RKO (cell line): Measurements from ENCODE around the gene HOXD9.

Experiments used
- DNase-seq: peaks from one replicate; pipeline ENCODE4 v3.0.0-alpha.2; 2016; ENCODE audit warnings: low spot score

The HOXD9 gene

DNA sequence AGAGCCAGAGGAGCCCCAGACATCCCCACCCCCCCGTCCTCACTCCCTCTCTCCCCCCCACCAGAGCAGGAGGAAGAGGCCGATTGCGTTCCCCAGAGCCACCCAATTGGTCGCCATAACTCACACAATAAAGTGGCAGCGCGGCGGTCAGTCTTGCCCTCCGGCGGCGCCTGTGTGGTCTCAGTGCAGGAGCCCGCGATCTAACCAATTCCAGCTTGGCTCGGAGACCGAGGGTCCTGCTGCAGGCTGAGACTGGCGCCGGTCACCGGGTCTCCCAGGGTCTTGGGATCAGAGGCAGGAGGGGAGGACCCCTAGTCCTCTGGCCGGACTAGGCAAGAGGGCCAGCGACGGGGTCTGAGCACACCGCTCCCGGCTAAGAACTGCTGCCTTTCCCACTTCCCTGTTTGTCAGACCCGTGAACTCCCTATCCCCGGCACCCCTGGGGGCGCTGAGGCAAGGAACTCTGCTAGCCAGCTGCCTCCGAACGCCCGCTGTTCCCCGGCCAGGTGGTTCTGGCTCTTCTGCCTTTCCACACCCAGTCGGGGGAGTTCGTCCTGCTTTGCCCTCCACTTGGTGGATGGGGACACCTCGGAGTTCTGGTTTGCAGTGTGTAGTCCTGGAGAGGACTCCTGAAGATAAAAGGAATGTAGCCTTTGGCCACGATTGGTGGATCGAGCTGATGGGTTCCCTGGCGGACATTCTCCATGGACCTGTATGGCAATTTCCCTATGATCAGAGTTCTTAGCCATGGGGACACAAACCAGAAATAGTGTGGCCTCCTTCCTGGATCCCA, 24.0 kb upstream of the HOXD9 start:
- DNase-seq, result no peak

DNA sequence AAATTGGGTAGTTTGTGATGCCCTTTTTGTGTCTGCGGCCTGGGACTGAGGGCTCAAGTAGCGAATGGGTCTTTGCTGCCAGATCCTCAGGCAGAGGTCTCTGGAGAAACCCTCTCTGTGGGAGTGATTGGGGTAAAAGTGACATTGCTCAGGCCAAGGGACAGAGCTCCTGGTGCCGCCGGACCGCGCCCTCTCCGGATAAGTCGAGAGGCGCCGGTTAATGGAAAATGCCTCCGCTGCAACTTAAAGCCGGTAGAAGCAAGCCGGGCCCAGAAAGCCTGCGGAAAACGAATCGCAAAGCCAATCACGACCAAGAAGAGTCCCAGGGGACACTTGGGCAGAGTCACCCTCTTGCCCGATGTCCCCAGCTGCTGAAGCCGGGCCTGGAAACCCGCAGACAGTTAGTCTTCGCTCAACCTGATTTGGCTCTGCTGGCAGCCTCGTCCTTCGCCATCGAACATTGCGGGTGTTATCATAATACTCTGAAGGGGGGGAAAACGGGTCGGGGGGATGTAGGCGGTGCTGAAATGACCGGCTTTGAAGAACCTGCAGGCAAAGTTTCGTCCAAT, 23.3 kb upstream of the HOXD9 start:
- DNase-seq, result no peak

DNA sequence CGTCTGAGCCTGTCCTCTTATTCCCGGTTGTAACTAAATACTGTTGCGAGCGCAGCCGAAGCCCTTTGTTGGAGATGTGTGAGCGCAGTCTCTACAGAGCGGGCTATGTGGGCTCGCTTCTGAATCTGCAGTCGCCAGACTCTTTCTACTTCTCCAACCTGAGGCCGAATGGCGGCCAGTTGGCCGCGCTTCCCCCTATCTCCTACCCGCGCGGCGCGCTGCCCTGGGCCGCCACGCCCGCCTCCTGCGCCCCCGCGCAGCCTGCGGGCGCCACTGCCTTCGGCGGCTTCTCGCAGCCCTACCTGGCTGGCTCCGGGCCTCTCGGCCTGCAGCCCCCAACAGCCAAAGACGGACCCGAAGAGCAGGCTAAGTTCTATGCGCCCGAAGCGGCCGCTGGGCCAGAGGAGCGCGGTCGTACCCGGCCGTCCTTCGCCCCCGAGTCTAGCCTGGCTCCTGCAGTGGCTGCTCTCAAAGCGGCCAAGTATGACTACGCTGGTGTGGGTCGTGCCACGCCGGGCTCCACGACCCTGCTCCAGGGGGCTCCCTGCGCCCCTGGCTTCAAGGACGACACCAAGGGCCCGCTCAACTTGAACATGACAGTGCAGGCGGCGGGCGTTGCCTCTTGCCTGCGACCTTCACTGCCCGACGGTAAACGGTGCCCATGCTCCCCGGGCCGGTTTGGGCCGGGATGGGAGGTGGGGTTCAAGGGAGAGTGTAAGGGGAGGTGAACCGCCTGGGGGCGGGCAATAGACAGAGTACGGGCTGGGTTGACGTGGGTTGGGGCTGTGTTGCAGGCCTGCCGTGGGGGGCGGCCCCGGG, 22.6 kb upstream of the HOXD9 start, which contains the start of gene HOXD12:
Gene HOXD12, plus strand, starts transcription at position 68 of the 819 bp plus-strand sequence. Its CDS starts 7 bp downstream, at position 75.
- DNase-seq, result no peak

DNA sequence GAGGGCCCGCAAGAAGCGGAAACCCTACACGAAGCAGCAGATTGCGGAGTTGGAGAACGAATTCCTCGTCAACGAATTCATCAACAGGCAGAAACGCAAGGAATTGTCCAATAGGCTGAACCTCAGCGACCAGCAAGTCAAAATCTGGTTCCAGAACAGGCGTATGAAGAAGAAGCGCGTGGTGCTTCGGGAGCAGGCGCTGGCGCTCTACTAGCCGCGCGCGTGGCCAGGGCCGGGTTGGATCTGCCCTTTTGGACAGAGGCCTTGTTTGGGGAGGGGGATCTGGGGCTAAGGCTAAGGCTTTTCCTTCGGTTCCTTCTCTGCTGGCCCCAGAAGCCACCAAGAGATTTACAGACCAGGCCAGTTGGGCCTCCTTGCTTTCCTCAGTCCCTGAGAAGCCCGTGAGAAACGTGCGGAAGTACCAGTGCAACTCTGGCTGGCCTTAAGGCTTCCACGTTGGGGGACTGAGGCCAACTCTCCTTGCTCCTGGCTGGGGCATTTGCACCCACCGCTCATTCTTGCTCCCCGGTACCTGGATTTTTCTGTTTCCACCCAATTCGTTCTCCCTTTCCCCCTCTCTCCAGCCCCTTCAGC, 21.9 kb upstream of the HOXD9 start:
- DNase-seq, result no peak

DNA sequence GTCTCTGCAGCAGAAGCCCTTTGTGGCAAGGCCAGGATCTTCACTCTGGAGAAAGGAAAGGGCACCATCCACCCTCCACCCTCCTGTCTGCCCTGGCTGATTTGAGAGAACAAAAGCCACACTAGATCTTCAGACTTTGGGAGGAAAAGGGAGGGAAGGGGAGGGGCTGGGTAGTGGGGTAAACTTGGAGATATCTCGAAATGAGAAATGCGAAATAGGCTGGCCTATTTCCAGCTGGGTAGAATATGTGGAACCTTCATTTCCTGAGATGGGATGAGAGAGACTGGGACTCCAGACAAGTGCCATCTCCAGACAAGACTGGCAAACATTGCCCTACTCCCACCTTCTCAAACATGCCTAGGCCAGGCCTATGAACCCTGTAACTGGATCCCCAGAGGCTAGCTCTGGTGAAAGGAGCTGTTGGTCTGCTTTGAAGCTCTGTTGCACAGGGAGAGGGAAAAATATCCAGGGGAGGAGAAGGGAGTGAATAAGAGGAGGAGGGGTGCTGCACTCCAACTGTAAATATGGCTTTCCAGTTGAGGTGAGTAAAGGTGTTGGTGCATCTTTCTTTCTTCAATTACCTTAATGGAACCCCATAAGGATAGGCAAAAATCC, 21.2 kb upstream of the HOXD9 start:
- no peak for DNase-seq

DNA sequence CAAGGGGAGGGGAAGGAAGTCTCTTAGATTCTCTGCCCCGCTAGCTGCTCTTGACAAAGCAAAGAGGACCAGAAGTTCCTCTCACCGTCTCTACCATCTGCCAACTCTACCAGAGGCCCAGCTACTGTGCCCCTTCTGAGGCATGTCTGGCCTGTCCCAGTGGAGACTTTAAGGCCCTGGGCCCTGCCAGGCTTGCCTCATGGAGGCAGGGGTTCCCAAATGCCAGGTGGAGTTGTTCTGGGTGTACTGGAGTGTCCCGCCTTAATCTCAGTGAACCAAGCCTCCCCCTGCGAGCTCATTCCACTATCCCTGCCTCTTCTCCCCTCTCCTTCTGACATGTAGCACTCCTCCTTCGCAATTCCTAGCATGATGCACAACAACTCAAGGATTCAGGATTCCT, 20.7 kb upstream of the HOXD9 start:
- no peak for DNase-seq

DNA sequence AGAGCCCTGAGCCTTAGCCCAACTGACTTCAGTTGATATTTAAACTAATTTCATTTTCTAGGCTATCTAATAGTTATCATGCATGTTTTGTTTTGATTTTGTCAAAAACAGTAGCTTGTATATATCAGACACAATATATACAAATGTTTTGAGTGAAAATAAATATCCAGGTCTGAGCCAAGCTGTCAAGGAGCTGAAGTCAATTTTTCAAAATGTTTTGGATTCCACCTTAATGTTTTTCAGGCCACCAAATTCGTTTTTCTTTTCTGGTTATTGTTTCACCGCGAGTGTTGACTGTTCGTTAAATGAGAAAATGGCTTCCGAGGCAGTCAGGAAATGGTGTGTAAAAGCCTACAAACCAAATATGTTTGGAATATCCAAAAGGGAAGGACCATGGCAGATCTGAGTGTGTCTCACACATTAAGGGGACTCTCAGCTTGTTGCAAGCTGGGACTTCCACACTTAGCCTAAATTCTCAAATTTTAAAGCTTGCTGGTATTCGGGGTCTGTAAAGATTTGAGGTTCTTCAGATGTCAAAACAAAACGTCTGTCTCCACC, 20.1 kb upstream of the HOXD9 start:
- DNase-seq, result no peak

DNA sequence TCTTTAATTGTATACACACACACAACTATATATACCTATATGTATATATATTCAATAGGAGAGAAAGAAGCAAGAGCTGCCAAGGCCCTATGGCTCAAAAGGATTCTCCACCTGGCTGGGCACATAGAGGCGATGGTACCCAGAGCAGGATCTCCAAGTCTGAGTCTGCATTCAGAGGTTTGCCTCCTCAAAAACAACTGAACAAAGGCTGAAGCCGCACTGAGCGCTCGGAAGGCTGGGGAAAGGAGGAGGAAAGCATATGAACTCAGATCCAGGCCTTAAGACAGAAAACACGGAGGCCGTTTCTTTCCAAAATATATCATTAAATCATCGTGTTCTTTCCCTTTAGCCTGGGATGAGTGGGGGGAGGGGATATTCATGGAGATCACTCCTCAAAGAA, 19.3 kb upstream of the HOXD9 start:
- no peak for DNase-seq

DNA sequence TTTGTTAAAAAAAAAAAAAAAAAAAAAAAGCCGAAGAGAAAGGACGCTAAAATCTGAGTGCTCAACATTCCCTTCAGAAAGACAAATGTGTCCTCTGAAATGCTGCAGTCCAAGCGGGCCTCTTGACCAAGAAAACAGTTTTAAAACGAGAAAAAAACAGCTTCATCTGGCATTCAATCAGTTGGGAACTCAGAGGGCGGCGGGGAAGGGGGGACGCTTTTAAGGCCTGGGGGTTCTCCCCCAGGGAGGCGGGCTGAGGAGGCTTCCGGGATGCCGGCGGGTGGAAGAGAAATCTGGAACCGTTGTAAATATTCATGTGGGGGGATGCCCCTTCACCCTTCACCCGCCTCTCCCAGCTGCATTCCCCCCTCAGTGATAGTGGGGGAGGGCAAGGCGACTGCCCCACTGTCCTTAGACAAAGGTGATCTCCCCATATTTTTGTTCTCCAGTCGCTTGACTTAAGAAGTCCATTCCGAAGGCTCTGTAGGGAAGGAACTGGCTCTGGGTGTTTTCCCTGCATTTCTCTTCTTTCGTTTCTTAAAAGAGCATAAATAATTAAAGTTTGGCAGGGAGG, 18.7 kb upstream of the HOXD9 start:
- DNase-seq, result no peak

DNA sequence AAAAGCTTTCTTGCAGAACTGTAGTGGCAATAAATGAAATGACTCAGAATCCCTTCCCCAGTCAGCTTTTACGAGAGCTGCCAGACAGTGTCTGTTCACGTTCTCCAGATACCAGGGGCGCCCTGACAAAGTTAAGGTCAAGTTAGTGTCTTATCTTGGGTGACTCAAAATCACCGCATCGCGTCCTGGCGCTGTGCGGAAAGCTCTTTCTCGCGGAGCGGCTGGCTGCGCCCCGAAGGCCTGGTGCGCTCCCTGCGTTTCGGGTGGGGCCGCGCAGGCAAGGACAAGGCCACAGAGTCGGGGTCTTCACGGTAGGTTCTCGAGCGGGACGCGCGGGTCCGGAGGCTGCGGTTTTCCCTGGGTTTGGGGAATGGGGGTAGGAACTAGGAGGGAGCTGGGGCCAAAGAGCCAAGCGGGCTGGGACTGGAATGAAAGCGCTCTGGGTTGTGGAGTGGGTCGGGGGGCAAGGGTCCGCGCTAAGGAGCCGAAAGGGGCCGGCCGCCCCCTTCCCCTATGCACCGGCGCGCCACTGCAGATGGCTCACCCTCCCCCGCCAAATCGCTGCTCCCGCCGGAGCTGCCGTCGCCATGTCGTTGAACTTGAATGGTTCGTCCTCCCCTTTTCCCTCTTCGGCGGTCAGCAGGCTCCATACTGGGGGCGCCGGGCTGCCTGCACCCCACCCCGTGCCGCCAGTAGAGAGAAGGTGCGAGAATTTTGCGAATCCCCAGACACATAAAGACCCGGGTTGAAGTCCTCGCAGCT, 18.0 kb upstream of the HOXD9 start:
- DNase-seq, result no peak

DNA sequence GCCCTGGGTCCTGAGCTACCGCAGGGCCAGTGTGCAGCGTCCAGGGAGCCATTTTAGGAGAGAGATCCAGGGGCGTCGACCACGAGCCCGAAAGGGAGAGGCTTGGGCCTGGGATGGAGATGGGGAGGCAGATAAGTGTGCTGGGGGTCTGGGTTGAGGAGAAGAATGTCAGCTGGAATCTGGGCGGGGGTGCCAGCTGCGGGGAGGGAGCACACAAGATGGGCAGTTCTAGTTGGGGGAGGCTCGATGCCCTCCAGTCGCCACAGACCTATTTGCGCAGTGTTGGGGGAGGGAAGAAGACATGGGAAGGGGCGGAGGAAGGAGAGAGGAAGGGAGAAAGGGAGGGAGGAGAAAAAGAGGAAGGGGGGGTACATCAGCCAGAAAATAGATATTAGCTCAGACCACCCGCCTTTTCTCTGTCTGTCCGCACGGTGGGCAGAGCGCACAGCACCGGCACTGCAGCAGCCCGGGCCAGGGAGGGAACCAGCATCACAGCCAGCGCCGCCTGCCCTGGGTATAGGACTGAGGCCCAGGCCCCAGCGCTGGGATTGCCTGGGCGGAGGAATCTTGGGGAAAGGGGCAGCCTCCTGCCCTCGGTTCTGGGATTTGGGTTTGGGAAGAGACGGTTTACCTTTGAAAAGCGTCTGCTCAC, 17.3 kb upstream of the HOXD9 start:
- no peak for DNase-seq

DNA sequence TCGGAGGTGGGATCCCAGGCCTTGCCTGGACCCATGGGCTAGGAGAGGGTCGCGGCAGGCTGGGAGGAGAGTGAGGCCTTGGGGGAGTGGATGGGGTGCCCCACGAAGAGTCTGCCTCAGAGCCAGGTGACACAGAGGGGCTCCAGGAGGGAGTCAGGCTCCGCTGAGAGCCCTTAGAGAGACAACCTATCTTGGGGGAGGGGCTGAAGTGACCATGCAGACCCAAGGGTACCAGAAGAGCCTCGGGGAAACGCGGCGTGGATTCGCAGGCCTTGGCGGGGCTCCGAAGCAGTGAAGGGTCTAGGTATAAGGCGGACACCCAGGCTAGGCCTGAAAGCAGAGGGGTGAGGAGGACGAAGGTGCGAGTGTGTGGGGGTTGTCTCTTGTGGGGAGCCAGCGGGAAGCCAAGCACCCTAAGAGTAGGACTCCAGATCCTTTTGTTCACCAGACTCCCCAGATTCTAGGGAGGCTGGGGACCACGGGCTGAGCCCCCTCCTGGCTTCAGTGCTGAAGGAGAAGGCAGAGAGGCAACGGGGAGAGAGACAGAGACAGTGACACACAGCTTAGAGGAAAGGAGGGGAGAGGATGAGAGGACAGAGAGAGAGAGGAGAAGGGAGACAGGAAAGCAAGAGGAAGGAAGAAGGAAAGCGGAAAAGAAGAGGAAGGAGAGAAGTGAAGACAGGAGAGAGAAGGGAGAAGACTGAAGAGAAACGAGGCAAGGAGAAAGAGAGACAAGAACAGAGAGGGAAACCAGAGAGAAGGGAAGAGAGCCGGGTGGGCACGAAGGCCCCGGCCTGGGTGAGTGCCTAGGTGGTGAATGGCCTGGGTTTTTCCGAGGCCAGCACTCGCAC, 16.6 kb upstream of the HOXD9 start:
- DNase-seq, result no peak

DNA sequence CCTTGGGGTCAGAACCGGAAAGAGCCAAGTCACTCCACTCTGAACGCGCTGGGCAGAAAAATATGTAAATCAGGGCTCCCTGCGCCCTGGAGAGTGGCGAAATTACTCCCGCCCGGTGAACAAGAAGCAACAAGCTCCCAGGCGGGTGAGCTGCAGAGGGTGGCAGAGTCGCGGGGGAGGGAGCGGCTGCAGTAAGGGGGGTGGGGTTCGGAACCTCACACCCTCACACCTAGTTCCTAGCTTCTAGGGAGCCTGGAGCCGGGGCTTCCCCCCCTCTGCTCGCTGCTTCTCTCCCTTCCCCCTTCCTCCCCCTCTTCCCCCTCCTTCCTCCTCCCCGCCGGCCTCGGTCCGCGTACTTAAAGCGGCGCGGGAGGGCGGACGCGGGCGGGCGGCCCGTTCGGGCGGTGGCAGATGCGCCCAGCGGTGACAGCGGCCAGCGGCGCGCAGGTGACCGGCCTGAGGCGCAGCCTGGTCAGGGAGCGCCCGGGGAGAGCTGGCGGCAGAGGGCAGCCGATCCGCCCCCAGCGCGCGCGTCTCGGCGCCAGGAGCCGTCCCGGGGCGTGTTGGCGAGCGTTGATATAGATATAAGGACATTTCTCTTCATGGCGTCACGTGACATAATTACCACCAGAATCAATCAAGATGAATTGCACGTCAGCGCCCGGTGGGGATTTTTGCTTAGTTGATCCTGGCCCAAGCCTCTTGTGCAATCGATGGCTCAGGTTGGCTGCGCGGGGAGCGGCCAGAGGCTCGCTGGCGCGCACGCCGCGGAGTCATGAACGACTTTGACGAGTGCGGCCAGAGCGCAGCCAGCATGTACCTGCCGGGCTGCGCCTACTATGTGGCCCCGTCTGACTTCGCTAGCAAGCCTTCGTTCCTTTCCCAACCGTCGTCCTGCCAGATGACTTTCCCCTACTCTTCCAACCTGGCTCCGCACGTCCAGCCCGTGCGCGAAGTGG, 15.7 kb upstream of the HOXD9 start, which contains the start of gene HOXD11:
Gene HOXD11, plus strand, starts transcription at position 700 of the 959 bp plus-strand sequence. Its CDS starts 76 bp downstream, at position 776.
- no peak for DNase-seq

DNA sequence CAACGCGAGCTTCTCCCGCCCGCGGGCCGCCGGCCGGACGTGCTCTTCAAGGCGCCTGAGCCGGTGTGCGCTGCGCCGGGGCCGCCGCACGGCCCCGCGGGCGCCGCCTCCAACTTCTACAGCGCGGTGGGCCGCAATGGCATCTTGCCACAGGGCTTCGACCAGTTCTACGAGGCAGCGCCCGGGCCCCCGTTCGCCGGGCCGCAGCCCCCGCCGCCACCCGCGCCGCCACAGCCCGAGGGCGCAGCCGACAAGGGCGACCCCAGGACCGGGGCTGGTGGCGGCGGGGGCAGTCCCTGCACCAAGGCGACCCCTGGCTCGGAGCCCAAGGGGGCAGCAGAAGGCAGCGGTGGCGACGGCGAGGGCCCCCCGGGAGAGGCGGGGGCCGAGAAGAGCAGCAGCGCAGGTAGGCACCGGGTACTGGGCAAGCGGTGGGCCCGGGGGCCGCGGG, 14.8 kb upstream of the HOXD9 start:
- no peak for DNase-seq

DNA sequence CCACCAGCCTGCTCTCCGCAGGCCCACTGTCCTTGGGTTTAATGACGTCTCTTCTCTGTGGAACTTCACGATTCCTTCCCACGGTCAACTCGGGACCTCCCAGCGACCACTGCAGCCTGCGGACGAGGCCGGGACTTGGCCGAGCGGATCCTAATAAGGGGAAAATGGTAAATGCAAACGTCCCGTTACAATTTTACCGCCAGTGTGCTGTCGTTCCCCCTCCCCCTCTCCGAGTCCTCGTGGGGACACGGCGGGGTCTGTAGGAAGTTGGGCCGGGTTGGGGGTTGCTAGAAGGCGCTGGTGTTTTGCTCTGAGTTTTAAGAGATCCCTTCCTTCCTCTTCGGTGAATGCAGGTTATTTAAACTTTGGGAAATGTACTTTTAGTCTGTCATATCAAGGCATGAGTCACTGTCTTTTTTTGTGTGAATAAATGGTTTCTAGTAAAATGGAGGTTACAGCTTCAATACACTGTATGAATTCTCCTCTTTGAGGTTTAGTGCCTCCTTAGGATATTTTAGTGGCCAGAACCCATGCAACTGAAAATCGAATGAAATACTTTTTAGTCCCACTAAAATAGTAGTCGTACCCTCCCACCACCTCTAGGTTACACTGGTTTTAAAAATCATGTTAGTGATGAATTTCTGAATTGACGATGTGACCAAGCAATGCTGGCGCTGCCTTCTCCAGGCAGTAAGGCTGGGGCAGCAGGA, 13.2 kb upstream of the HOXD9 start:
- DNase-seq, result no peak

DNA sequence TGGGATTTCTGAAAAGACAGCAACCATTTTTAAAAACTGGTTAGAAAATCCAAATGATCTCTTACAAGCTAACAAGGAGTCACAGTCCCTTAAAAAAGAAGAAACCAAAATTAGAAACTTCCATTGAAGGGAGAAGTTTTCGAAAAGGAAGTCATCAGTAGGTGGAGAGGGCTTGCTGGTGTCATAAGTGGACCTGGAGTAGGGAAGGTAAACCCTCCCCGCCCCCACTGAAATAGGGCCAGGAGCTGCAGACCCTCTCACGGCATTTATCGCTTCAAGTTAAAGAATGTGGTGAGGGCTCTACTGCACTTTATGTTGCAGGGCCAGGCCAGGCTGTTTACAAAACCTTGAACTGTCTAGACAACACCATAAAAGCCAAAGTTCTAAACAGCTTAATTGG, 12.6 kb upstream of the HOXD9 start:
- no peak for DNase-seq
